ENCODE measurements around the gene ITPRID1.

Gene ITPRID1

GRCh38 chr7:31642681-31643115, 128.8 kb downstream of the ITPRID1 start:
- no peak for DNase-seq

GRCh38 chr7:31646942-31647341, 133.1 kb downstream of the ITPRID1 start:
- DNase-seq, result no peak

GRCh38 chr7:31647511-31647910, 133.6 kb downstream of the ITPRID1 start:
- no peak for DNase-seq

- DNase-seq, result no peak
These were observed 134.4 kb downstream of the ITPRID1 start for GRCh38 chr7:31648288-31648687.

GRCh38 chr7:31648880-31649279, 135.0 kb downstream of the ITPRID1 start:
- no peak for DNase-seq

- no peak for DNase-seq
These were observed 137.6 kb downstream of the ITPRID1 start for GRCh38 chr7:31651234-31652062.

GRCh38 chr7:31652063-31652326, 138.1 kb downstream of the ITPRID1 start:
- no peak for DNase-seq

GRCh38 chr7:31663072-31663471, 149.2 kb downstream of the ITPRID1 start:
- no peak for DNase-seq

GRCh38 chr7:31664890-31665289, 151.0 kb downstream of the ITPRID1 start:
- DNase-seq, result no peak

- DNase-seq, result no peak
These were observed 151.7 kb downstream of the ITPRID1 start for GRCh38 chr7:31665546-31665945.

- DNase-seq, result no peak
These were observed 155.6 kb downstream of the ITPRID1 start for GRCh38 chr7:31669461-31669860.

- DNase-seq, result no peak
These were observed 165.8 kb downstream of the ITPRID1 start for GRCh38 chr7:31679574-31680305.

GRCh38 chr7:31683445-31684225, 169.7 kb downstream of the ITPRID1 start:
- DNase-seq, result no peak

GRCh38 chr7:31687024-31687748, 173.3 kb downstream of the ITPRID1 start, which contains the start of gene PPP1R17:
Gene PPP1R17 (plus strand): TSS chr7:31687215. CDS start chr7:31692442, 5,227 bp downstream.
- DNase-seq, result no peak

GRCh38 chr7:31688372-31688771, 174.5 kb downstream of the ITPRID1 start:
- no peak for DNase-seq

- no peak for DNase-seq
These were observed 175.1 kb downstream of the ITPRID1 start for GRCh38 chr7:31688996-31689395.

GRCh38 chr7:31690935-31691334, 177.0 kb downstream of the ITPRID1 start:
- no peak for DNase-seq

- no peak for DNase-seq
These were observed 178.6 kb downstream of the ITPRID1 start for GRCh38 chr7:31692451-31692850.

GRCh38 chr7:31692871-31693270, 179.0 kb downstream of the ITPRID1 start:
- no peak for DNase-seq

GRCh38 chr7:31695859-31696614, 182.1 kb downstream of the ITPRID1 start:
- DNase-seq, result no peak

- DNase-seq, result no peak
These were observed 185.2 kb downstream of the ITPRID1 start for GRCh38 chr7:31699050-31699449.

- no peak for DNase-seq
These were observed 188.5 kb downstream of the ITPRID1 start for GRCh38 chr7:31702354-31702753.

Measured in NCI-H2029 treated with DMSO at 0.1 percent for 48 hours (cell line).